SHP77 treated with DMSO at 0.1 percent for 48 hours (cell line): Measurements from ENCODE around the gene FHOD3.
"Not testable (repeated sequence)": the region's sequence is repeated elsewhere in the genome, so short reads cannot be mapped to it uniquely, and the experiment has no call there.

Source experiments
- DNase-seq: peaks from one replicate; lab custom pipeline; 2025; lab: John Stamatoyannopoulos, UW

Gene FHOD3

GRCh38 chr18:36709315-36709714 is 411.8 kb downstream of the FHOD3 start:
- DNase-seq: no peak

- DNase-seq: no peak
Measured at GRCh38 chr18:36711014-36711725, 413.7 kb downstream of the FHOD3 start.

DNA sequence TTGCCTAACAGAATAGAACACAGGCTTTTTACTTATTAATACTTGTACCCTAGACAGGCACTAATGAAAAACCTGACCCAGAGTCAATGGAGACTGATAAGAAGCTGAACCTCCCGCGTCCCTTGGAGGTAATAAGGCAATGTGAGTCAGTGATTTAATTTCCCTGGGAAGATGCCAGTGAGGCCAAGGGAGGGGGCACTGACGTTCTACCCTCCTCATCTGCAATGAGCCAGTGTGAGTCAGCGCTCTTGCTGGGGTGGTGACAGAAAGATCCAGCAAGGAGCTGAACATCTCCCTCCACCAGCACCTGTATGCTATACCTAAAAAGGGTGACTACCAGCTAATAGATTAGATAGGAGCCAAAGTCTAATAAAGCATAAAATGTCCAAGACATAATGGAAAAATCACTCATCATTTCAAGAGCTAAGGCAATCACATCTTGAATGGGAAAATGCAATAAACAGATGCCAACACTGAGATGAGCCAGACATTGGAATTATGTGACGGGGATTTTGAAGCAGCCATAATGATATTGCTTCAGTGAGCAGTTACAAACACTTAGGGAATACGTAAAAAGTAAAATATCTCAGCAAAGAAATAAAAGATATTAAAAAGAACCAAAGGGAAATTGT is 414.4 kb downstream of the FHOD3 start:
- DNase-seq: no peak

- no peak for DNase-seq
Measured at GRCh38 chr18:36714476-36714875, 417.0 kb downstream of the FHOD3 start.

DNA sequence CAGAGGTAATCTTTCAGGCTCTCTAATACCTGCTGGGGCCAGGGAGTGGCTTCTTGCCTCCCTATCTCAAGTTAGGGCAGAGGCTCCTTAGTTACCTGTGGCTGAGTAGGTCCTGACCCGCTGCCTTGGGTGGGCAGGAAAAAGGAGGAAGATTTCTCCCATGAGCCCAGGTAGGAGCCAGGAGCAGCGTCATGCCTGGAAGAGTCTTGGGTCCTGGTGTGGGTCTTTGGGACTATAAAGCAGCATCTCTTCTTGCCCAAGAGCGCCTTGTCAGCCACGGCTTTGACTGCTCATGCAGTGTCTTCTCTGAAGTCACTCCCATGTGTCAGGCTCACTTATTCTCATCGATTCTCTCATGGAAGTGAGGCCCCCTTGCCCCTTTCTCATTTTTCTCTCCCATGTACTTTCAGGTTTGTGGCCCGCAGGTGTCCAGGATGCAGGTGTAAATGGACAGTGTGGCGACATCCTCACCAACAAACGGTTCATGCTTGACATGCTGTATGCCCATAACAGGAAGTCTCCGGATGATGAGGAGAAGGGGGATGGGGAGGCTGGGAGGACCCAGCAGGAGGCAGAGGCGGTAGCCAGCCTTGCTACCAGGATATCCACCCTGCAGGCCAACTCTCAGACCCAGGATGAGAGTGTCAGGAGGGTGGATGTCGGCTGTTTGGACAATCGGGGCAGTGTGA is 420.1 kb downstream of the FHOD3 start:
- DNase-seq: no peak

DNA sequence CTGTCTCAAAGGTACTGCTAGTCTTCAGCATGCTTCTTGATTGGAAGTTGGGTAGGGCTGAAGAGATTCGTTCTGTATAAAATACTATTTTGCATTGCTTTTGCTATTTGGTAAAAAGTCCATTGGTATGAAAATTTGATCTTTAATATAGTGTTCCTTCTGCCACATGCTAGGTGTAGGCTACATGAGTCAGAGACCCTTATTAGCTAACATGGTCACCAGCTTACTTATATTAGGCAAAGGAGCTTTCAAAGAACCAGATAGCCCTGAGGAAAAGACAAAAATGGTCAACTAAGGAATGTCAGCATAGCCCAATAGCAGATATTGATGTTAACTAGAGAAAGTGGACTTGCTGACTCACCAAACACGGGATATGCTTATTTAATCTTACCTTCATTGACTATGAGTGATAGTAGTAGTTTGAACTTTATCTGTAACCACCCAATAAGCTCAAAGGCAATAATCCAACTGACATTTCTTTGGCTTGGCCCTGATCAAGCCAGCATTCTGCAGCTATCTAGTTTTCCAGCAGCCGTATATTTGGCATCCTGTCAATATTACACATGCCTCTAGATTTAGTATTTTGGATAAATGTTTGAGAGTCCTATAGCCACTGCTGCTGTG is 421.3 kb downstream of the FHOD3 start:
- DNase-seq: no peak

GRCh38 chr18:36719630-36720029 is 422.1 kb downstream of the FHOD3 start:
- DNase-seq: no peak

DNA sequence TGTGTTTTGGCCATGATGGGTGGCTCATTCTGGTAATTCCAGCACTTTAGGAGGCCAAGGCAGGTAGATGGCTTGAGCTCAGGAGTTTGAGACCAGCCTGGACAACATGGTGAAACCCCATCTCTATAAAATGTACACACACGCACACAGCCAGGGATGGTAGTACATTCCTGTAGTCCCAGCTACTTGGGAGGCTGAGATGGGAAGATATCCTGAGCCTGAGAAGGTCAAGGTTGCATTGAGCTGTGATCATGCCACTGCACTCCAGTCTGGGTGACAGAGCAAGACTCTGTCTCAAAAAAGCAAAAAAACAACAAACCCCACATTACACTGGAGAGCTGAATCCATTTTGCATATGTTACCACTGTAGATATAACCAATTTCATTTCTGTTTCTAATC is 423.8 kb downstream of the FHOD3 start:
- DNase-seq: not testable (repeated sequence)

DNA sequence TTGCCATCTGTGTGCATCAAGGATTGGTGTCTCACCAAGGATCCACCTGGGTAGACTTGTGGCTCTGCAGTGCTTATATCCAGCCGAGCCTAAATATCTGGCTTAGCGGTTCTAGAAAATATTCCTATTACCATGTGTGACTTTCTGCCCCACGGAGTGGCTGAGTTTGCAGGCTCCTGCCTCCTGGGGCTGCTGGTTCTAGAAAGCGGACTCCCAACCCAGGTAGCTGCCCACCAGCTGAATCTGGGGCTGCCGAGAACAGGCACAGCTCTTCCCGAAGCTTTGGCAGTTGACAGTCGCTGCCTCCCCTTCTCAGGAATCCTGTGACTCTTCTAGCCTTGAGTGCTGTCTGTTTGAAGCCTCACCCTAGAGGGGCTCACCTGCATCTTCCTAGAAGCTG is 426.7 kb downstream of the FHOD3 start:
- no peak for DNase-seq

- DNase-seq: no peak
Measured at GRCh38 chr18:36724591-36725001, 427.1 kb downstream of the FHOD3 start.

GRCh38 chr18:36728345-36728744 is 430.8 kb downstream of the FHOD3 start:
- no peak for DNase-seq

DNA sequence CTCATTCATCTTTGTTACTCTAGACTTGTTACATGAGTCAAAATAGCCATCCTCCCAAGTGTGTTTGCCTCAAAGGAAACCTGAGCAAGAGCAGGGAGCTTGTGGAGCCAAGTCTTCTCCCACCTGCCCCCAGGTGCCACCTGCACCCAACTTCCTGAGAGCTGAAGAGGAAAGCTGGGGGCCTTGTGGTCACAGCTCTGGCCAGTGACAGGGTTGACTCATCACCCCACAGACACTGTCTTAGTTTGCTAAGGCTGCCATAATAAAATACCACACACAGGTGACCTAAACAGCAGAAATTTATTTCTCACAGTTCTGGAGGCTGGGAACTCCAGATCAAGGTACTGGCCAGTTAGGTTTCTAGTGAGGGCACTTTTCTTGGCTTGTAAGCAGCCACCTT is 431.7 kb downstream of the FHOD3 start:
- no peak for DNase-seq

DNA sequence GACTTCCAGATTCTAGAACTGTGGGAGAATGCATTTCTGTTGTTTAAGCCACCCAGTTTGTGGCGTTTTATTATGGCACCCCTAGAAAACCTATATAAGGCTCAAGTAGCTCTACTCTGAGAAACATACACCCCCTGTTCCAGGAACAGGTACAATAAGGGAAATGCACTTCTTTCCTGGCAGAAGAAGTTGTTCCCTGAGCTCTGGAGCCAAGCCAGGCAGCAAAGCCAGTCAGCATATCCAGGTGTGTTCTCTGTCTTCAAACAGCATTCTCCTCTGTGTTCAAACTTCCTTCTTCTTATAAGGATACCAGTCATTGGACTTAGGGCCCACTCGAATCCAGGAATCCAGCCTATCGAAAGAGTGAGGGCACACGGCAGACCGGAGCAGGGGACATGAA is 434.8 kb downstream of the FHOD3 start:
- DNase-seq: no peak

DNA sequence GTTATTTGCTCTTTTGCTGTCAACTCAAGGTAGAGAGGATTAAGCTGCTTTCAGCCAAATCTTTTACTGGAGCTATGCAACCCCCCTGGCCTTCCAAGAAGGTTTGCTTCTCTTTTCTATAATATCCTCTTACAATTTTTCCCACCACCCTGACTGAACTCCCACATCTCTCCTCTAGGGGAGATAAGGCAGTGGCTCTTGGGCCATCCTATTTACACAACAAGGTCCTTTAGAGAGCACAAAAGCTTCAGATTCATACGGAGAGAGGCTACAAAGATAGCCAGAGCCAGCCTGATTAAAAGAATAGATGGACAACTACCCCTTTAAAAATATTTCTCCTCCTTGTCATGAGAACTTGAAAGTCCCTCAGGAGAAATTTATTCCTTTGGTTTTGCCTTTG is 435.6 kb downstream of the FHOD3 start:
- DNase-seq: no peak

DNA sequence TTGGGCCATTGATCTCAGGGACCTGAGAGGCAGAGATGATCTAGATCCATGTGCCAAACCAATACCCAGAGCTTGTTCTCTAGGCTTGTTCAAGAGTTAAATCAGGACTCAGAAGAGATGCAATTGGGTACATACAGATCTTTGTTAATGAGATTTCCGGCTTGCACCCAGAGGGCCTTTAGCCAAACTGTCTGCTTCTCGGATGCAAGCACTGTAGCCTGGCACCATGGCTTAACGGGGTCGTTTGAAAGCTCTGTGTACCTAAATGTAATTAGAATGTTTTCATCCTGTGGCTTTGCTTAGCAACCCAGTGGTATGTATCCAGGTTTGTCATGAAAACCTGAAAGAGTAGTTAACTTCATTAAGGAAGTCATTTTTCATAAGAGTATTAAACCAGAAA is 437.1 kb downstream of the FHOD3 start:
- no peak for DNase-seq

GRCh38 chr18:36735130-36735529 is 437.6 kb downstream of the FHOD3 start:
- no peak for DNase-seq

DNA sequence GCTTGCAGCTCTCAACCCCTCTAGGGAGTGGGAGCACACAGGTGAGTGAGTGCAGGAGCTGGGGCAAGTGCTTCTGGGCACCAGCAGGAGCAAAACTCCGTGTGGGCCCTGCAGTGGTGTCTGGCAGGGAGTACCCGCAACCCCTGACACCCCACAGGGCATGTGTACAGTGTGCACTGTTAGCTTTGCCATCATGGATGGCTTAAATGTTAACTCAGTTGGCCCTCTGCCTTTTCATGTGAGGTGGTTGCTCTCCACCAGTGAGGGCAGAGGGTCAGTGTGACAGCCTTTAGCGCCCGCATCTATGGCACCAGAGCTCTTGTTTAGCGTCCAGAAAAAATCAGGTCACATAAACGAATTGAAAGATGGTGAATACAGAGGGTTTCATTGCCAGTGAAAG is 438.6 kb downstream of the FHOD3 start:
- DNase-seq: no peak

DNA sequence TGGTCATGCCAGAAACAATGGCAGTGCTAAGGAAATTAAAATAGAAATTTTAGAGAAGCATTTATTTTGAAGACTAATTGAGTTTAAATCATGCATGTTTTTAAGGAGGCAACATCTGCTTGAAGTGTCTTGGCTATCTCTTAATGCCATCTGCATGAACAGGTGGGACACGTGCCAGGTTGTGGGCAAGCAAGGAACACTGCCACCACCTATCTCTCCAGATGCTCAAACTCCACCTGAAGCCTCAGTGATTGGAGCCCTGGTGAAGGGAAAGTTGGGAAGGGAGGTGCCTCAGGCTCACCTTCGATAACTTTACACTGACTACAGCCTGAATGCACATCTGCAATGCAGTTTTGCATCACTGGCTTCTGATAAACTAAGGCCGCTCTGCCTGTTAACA is 439.8 kb downstream of the FHOD3 start:
- no peak for DNase-seq

GRCh38 chr18:36744261-36744876 is 446.9 kb downstream of the FHOD3 start:
- no peak for DNase-seq

DNA sequence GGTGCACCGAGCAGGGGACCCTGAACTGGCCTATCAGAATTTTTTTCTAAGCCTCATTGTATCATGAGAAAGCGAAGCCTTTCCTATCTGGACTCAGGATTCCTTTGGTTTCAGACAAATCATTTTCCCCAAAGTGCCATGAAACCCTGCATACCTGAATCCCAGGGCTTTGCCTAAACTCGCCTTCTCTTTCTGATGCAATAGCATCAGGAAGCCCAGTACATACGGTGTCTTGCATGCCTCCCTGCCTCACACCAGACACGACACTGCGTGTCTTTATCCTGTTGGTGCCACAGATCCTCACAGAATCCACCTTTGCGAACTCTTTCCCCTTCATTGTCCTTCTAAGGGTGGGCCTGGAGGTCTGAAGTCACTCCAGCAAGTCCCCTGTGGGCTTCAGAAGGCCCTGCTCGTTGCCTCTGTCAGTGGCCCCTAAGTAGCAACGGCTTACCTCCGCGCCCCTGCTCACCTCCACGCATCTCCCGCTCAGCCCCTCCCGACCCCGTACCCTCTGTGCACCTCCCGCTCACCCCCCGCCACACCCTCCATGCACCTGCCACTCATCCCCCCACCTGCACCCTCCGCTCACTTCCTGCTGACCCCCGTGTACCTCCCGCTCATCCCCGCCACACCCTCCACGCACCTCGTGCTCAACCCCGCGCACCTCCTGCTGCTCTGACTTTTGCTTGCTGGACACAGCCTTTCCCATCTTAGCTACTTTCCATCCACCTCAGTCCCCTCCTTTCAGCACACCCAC is 447.9 kb downstream of the FHOD3 start:
- DNase-seq: no peak

DNA sequence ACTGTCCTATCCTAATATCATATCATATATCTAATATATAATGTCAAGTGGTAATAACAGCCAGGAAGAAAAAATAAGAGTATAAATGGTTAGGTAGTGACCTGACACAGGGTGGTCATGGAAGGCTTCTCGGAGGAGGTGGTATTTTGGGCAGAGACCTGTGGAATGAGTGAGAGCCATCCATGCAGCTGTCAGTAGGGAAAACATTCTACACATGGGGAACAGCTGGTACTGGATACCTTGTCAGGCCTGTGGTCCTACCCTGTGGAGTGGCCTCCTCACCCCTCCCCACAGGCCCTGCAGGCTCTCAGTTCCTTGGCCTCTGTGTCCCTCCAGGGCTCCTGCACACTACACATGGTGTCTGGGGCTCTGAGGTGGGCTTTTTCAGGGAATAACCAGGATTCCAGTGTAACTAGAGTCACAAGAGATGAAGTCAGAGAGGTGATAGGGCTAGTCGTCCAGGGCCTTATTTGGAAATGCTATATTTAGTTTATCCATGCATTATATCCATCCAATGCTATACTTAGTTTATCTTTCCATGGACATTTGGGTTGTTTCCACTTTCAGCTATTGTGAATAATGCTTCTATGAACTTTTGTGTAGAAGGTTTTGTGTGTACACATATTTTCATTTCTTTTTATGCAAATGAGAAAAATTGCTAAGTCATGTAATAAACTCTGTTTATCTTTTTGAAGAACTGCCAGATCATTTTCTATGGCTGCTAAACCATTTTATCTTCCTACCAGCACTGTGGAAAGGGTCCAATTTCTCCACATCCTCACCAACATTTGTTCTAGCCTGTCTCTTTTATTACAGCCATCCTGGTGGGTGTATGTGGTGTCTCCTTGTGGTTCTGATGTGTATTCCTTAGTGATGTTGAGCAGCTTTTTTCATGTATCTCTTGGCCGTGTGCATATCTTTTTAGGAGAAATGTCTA is 455.7 kb downstream of the FHOD3 start:
- no peak for DNase-seq
